ENCODE results near the gene UBAP1L.

DNA sequence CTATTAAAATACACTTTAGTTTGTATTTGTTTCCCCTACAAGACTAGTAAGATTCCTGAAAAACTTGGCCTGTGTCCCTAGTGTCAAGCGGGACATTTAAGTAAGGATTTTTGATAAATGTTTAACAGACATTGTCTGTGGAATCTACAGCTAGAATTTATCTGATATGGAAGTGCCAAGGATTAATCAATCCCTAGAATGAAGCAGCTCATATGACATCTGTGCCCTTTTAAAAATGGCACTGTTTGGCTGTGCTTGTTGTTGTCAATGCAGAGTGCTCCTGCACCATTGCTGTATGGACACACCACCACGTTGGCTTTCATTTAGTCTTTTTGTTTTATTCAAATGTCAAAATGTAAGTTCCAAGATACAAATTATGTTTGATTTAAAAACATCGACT, 32.9 kb upstream of the UBAP1L start:
- TF ChIP-seq, protein P1, sequence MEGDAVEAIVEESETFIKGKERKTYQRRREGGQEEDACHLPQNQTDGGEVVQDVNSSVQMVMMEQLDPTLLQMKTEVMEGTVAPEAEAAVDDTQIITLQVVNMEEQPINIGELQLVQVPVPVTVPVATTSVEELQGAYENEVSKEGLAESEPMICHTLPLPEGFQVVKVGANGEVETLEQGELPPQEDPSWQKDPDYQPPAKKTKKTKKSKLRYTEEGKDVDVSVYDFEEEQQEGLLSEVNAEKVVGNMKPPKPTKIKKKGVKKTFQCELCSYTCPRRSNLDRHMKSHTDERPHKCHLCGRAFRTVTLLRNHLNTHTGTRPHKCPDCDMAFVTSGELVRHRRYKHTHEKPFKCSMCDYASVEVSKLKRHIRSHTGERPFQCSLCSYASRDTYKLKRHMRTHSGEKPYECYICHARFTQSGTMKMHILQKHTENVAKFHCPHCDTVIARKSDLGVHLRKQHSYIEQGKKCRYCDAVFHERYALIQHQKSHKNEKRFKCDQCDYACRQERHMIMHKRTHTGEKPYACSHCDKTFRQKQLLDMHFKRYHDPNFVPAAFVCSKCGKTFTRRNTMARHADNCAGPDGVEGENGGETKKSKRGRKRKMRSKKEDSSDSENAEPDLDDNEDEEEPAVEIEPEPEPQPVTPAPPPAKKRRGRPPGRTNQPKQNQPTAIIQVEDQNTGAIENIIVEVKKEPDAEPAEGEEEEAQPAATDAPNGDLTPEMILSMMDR (conservative IDR thresholded peaks at IDR 0.05 in 1 of 2, IDR thresholded peaks at IDR 0.05 in 1 of 2; ENCODE audit: extremely low read depth in 1 of 2, insufficient read depth in 1 of 2, low read depth in 1 of 2, low read length in 2 of 2) = no peak
- TF ChIP-seq EZH2 (IDR thresholded peaks at IDR 0.05; ENCODE audit: borderline replicate concordance, low read length) = no peak
